GM18861 (cell line): ENCODE data around the gene BABAM1.

Experiments
- ATAC-seq: cut with Tn5 transposase; IDR thresholded peaks from one replicate; pipeline ENCODE4 v1.9.1; 2021; ENCODE audit not compliant: unreplicated experiment

Gene BABAM1

GRCh38 chr19:17321655-17322489, 54.6 kb downstream of the BABAM1 start:
- no peak for ATAC-seq

DNA sequence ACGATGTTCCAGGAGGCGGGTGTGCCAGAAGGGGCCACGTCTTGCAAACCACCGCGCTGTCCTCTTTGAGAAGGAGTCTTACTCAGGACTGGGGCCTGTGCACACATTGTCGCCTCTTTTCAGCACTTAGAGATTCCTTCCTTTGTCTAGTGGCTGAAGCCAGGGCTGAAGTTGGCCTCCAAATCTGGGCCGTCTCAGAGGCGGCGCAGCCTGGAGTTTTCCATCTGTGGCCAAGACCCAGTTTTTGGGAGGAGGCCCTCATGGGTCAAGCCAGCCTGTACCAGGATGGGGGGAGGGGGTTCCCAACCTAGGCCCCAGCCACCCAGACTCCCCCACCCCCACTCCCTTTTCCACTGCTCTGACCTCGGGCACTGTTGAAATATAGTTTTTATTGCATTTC, 55.6 kb downstream of the BABAM1 start:
- no peak for ATAC-seq

GRCh38 chr19:17323300-17323963, 56.2 kb downstream of the BABAM1 start:
- ATAC-seq = no peak

DNA sequence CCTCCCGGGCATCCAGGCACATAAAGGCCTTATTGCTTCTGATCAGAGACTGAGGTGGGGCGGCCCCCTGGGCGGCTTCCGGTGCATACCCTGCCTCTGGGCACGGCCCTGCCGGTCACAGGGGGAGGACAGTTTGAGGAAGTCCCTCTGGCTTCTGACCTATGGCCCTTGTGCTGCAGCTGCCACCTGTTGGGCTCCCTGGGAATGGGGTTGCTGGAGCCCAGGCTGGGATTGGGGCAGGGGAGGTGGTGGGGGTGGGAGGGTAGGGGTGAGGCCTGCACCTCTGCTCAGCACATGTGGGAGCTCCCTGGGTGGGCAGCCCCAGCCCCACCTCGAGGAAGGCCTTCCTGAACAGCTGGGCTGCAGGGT, 56.7 kb downstream of the BABAM1 start:
- no peak for ATAC-seq

DNA sequence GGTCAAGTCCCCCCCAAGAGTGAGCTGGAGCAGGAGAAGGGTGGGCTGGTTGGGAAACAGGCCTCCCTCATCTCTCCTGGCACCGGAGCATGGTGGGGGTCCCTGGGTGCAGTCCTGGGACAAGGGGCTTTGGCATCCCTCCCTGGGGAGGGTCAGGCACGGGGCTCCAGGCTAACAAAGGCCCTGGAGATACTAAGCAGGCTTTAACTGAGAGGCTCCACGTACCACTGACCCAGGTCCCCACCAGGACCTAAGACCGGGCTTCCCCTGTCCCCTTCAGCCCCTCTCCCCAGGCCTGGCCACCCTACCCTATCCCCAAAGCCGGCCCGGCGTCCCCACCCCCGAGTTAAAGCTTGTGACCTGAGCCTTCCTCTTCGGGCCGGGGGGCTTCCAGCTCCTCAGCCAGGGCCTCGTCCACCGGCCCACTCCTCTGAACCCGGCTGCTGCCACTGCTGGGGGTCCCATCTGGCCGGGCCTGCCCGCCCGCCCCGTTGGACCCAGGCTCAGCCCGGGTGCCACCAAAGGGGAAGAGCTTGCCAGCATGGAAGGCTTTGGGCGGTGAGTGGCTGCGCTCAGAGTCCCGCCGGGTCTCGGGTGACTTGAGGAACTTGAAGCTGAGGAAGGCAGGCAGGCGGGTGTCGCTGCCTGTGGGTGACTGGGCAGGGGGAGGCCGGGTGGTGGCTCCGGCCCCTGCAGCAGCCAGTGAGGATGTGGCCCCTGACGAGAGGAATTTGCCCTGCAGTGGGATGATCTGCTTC, 57.3 kb downstream of the BABAM1 start:
- ATAC-seq = no peak

GRCh38 chr19:17325133-17325532, 57.9 kb downstream of the BABAM1 start:
- no peak for ATAC-seq

DNA sequence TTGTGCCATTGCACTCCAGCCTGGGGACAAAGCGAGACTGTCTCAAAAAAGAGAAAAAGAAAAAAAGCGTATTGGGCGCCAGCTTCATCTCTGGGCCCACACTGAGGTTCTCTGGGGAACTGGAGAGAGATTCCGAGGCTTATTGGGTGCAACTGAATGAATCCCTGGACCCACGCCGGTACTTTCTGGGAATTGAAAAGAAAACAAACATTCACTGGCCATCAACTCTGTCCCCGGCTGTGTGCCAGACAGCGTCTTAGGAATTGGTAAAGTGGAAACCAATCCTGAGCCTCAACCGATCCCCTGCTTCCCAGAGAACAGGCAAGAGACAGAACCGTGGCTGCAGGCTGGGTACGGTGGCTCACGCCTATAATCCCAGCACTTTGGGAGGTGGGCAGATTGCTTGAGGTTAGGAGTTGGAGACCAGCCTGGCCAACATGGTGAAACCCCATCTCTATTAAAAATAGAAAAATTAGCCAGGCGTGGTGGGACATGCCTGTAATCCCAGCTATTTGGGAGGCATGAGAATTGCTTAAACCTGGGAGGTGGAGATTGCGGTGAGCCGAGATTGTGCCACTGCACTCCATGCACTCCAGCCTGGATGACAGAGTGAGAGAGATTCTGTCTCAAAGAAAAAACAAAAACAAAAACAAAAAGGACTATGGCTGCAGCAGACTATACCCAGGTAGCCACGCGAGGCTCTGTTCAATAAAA, 58.8 kb downstream of the BABAM1 start:
- ATAC-seq = no peak

GRCh38 chr19:17326595-17326966, 59.3 kb downstream of the BABAM1 start:
- no peak for ATAC-seq

DNA sequence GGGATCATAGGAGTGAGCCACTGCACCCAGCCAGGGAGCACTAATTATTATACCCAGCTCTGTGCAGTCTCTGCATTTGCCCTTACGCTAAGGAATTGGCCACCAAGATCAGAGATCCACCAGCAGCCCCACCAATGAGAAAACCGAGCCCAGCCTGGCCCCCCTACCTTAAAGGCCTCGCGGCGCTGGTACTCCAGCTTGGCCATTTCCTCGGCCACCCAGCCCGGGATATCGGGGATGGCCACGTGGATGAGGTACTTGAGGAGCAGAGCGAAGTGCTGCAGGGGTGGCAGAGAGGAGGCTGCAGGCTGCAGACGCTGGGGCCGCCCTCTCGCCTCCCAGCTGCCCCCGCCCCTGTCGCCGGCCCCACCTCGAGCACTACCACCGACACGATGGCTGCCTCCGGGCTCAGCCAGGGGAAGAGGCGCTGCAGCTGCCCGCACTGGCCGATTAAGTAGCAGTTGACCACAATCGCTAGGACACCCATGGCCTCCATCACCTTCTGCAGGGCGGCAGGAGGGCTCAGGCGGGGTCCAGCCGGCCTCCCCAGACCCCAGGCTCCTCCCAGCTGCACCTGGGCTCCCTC, 59.9 kb downstream of the BABAM1 start:
- ATAC-seq = no peak

GRCh38 chr19:17327654-17328516, 60.6 kb downstream of the BABAM1 start:
- ATAC-seq = no peak
